HT-29 (cell line): ENCODE results near the gene SPTLC3. TPM values are rescaled to one million over a fixed set of nuclear protein-coding genes. Genes with fewer than 3 reads are reported as not detected.
"Not testable (repeated sequence)": the region's sequence is repeated elsewhere in the genome, so short reads cannot be mapped to it uniquely, and the experiment has no call there.

Experiments
- DNase-seq: peaks from one replicate; pipeline ENCODE4 v3.0.0-alpha.2; 2015; ENCODE audit warnings: low spot score
- total RNA-seq: library from RNA; depleted of rRNA; stranded (reverse); fragments of >200 nt; shearing (Covaris generic); gene quantifications from 2 replicates; pipeline ENCODE4 v1.2.3, GENCODE V29; 2014; rRNA removed

The SPTLC3 gene
- total RNA-seq, result 0.94 and 1.1 TPM in 2 replicates

GRCh38 chr20:13008761-13009681, at the start of gene SPTLC3:
Gene SPTLC3, plus strand, starts transcription at chr20:13008972. Its CDS starts 296 bp downstream, at chr20:13009268.
- DNase-seq, result peak; percentile 72

- no peak for DNase-seq
These were observed 47.0 kb upstream of the SPTLC3 start for GRCh38 chr20:12961725-12962124.

GRCh38 chr20:12962895-12963294, 45.9 kb upstream of the SPTLC3 start:
- no peak for DNase-seq

GRCh38 chr20:12963416-12963815, 45.4 kb upstream of the SPTLC3 start:
- DNase-seq, result no peak

GRCh38 chr20:12965212-12965869, 43.4 kb upstream of the SPTLC3 start:
- DNase-seq, result no peak

GRCh38 chr20:12965870-12966251, 42.9 kb upstream of the SPTLC3 start:
- DNase-seq, result no peak

GRCh38 chr20:12966468-12967085, 42.2 kb upstream of the SPTLC3 start:
- DNase-seq, result peak; percentile 37

- no peak for DNase-seq
These were observed 40.8 kb upstream of the SPTLC3 start for GRCh38 chr20:12967932-12968331.

- DNase-seq, result no peak
These were observed 40.3 kb upstream of the SPTLC3 start for GRCh38 chr20:12968472-12968871.

GRCh38 chr20:12969071-12969669, 39.6 kb upstream of the SPTLC3 start:
- DNase-seq, result peak; percentile 43

GRCh38 chr20:12970372-12970821, 38.4 kb upstream of the SPTLC3 start:
- DNase-seq, result peak; percentile 73

- DNase-seq, result no peak
These were observed 32.8 kb upstream of the SPTLC3 start for GRCh38 chr20:12975833-12976608.

- DNase-seq, result no peak
These were observed 32.0 kb upstream of the SPTLC3 start for GRCh38 chr20:12976720-12977309.

- DNase-seq, result no peak
These were observed 31.2 kb upstream of the SPTLC3 start for GRCh38 chr20:12977328-12978125.

- DNase-seq, result no peak
These were observed 30.7 kb upstream of the SPTLC3 start for GRCh38 chr20:12978126-12978394.

GRCh38 chr20:12978613-12979495, 29.9 kb upstream of the SPTLC3 start:
- no peak for DNase-seq

GRCh38 chr20:12979713-12980112, 29.1 kb upstream of the SPTLC3 start:
- not testable (repeated sequence) for DNase-seq

- no peak for DNase-seq
These were observed 26.7 kb upstream of the SPTLC3 start for GRCh38 chr20:12982098-12982497.
